Effector memory CD4-positive, alpha-beta T cell (primary cell): Measurements from ENCODE around the gene PLBD2.

Experiments used
- DNase-seq, 3 donors: peaks; one replicate each; pipeline ENCODE4 v3.0.0-alpha.2; 2020
- H3K27ac ChIP-seq: 2 replicates; pipeline ENCODE4 v1.7.0; 2013; ENCODE audit warnings: mild to moderate bottlenecking, low read length, moderate library complexity; ENCODE audit not compliant: insufficient read depth, poor library complexity, severe bottlenecking
- H3K27me3 ChIP-seq: replicated peaks from 2 replicates; pipeline ENCODE4 v1.7.0; 2013; ENCODE audit warnings: mild to moderate bottlenecking, low read length; ENCODE audit not compliant: insufficient read depth, control insufficient read depth, poor library complexity, severe bottlenecking
- H3K36me3 ChIP-seq: 2 replicates; pipeline ENCODE4 v1.7.0; 2013; ENCODE audit warnings: mild to moderate bottlenecking, low read length, moderate library complexity; ENCODE audit not compliant: control insufficient read depth, insufficient read depth
- H3K4me1 ChIP-seq: 2 replicates; pipeline ENCODE4 v1.7.0; 2013; ENCODE audit warnings: low read length, mild to moderate bottlenecking; ENCODE audit not compliant: control insufficient read depth, insufficient read depth, poor library complexity, severe bottlenecking
- H3K4me3 ChIP-seq: 2 replicates; pipeline ENCODE4 v1.7.0; 2013; ENCODE audit warnings: low read length, low read depth, mild to moderate bottlenecking; ENCODE audit not compliant: insufficient read depth, poor library complexity, severe bottlenecking
- H3K9me3 ChIP-seq: 2 replicates; pipeline ENCODE4 v1.7.0; 2013; ENCODE audit warnings: mild to moderate bottlenecking, low read length, moderate library complexity; ENCODE audit not compliant: control insufficient read depth

Gene PLBD2

GRCh38 chr12:113322343-113322742, 36.0 kb upstream of the PLBD2 start:
- DNase-seq = no peak
- no peak overlapping the region for H3K27ac ChIP-seq
- H3K36me3 ChIP-seq = peaks cover 43% of the 10 kb centered on the region
- no peaks in the 10 kb centered on the region for H3K4me1 ChIP-seq
- H3K27me3 ChIP-seq = no peaks in the 10 kb centered on the region
- H3K4me3 ChIP-seq = no peak overlapping the region
- no peaks in the 10 kb centered on the region for H3K9me3 ChIP-seq

DNA sequence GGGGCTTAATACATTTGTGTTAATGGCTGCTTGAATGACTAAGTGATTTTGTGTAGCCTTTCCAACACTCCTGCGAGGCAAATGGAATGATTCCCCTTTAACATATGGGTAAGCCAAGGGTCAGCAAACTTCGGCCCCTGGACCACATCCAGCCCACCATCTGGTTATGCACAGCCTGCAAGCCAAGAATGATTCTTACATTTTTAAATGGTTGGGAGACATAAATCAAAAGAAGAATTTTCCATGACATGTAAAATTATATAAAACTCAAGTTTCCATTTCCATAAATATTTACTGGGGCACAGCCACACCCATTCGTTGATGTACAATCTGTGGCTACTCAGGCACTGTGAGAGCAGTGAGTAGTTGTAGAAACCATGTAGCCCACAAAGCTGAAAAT, 32.5 kb upstream of the PLBD2 start:
- Histone ChIP-seq H3K36me3 (peaks cover 21% of the 10 kb centered on the region), H3K27ac (no peak overlapping the region), H3K4me1 (peaks cover 4% of the 10 kb centered on the region), H3K4me3 (no peak overlapping the region), H3K27me3 (no peaks in the 10 kb centered on the region), H3K9me3 (no peaks in the 10 kb centered on the region)
- DNase-seq = no peak

DNA sequence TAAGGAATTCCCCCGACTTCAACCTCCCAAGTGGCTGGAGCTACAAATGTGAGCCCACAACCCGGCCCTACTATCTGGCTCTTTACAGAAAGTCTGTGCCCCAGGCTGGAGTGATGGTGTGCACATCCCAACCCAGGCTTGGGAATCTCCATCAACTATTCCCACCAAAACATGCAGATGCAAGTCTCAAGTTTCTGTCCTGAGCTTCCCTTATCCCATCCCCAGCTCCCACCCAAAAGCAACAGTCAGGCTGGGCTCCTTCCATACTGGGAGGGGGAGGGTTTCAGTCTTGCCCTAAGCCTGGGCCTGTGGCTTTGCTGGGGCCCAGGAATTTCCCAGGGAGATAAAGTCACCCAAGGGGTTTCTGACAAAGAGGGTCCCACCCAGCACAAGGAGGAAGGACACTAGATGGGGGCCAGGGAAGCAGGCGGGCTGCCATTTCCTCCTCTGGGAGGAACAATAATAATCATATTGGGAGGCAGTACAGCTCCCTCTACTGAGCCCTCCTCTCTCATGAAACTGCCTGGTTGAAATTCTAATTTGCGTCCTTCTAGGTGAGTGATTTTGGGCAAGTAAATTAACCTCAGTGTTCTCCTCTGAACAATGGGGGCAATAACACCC, 31.5 kb upstream of the PLBD2 start:
- Histone ChIP-seq H3K9me3 (no peaks in the 10 kb centered on the region), H3K27ac (no peak overlapping the region), H3K36me3 (peaks cover 19% of the 10 kb centered on the region), H3K4me3 (no peak overlapping the region), H3K27me3 (no peaks in the 10 kb centered on the region), H3K4me1 (peaks cover 4% of the 10 kb centered on the region)
- no peak for DNase-seq

GRCh38 chr12:113328368-113328889, 30.0 kb upstream of the PLBD2 start:
- Histone ChIP-seq H3K27me3 (no peaks in the 10 kb centered on the region), H3K27ac (no peak overlapping the region), H3K4me1 (peaks cover 6% of the 10 kb centered on the region), H3K4me3 (no peak overlapping the region), H3K36me3 (peaks cover 20% of the 10 kb centered on the region), H3K9me3 (no peaks in the 10 kb centered on the region)
- no peak for DNase-seq

DNA sequence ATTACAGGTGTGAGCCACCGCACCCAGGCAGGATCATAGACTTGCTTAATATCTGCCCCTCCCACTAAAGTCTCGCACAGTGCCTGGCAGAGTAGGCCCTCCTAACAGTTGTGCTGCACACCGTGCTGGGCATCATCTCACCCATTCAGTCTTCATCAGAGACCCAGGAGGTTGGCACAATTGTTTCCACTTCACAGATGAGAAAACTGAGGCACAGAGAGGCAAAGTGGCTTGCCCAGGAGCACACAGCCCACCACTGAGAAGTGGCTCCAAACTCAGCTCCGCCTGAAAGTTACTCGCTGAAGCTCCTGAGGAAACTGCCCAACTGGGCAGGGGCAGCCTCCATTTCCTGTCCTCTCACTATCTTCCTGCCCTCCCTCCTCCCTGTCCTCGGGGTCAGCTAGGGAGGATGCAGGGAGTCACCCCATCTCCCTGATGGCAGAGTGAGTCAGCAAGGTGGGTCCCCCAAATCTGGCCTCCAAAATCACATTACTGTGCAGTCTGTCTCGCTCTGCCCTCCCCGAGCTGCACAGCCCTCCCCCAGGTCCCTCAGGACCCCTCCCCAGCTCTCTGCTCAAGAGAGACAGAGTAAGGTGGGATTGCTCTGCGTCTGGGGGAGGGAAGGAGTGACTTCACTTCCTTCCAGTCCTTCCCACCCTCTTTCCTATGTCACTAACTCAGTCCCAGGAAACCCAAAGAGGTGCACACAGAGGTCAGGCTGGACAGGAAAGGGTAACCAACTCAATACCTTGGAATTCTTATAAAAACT, 29.2 kb upstream of the PLBD2 start:
- Histone ChIP-seq H3K27ac (no peak overlapping the region), H3K4me3 (no peak overlapping the region), H3K36me3 (peaks cover 20% of the 10 kb centered on the region), H3K27me3 (no peaks in the 10 kb centered on the region), H3K4me1 (peaks cover 12% of the 10 kb centered on the region), H3K9me3 (no peaks in the 10 kb centered on the region)
- DNase-seq = no peak

DNA sequence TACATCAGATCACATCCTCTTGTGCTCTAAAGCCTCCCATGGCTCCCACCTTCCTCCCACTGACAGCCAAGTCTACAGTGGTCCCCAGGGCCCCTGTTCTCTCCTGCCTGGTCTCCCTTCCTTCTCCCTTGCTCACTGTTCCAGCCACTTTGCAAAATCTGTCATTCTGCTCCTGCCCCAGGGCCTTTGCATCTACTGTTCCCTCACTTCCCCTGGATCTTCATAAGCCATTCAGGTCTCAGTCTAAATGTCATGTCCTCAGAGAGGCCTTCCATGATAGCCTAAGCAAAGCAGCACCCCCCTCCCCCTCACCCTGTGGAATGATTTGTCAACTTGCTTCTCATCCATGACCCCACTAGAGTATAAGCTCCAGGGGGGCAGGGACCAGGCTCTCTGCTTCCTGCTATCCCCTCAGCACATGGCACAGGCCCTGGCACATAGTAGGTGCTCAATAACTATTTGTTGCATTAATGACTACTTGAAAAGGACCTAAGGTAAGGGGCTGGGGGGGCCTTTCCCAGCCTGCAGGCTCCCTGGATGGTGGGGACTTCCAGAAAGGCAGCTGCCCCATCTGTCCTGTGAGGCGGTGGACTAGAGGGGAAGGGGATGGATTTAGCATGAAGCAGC, 28.5 kb upstream of the PLBD2 start:
- no peak for DNase-seq
- Histone ChIP-seq H3K36me3 (peaks cover 20% of the 10 kb centered on the region), H3K27me3 (no peaks in the 10 kb centered on the region), H3K9me3 (no peaks in the 10 kb centered on the region), H3K27ac (no peak overlapping the region), H3K4me1 (peaks cover 12% of the 10 kb centered on the region), H3K4me3 (no peak overlapping the region)

DNA sequence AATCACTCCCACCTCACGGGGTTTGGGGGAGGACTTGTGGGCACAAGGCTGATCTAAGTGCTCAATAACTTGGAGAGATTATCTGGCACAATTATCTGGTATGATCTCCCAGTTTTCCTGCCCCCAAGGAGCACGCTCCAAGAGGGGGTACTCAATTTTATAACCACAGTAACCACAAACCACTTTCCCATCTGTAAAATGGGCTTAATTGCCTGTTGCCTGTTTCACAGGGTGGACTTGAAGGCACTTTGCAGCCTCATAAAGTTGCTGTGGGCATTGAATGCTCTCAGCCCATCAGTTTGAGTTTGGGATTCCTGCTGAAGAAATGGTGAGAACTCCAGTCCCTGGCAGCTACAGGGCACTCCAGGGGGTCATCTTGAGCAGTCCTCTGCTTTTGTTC, 27.9 kb upstream of the PLBD2 start:
- H3K36me3 ChIP-seq = peaks cover 20% of the 10 kb centered on the region
- no peak overlapping the region for H3K27ac ChIP-seq
- no peak for DNase-seq
- no peak overlapping the region for H3K4me3 ChIP-seq
- no peaks in the 10 kb centered on the region for H3K9me3 ChIP-seq
- peaks cover 12% of the 10 kb centered on the region for H3K4me1 ChIP-seq
- H3K27me3 ChIP-seq = no peaks in the 10 kb centered on the region

- DNase-seq = no peak
- H3K4me1 ChIP-seq = peaks cover 12% of the 10 kb centered on the region
- peaks cover 20% of the 10 kb centered on the region for H3K36me3 ChIP-seq
- no peaks in the 10 kb centered on the region for H3K9me3 ChIP-seq
- H3K4me3 ChIP-seq = no peak overlapping the region
- H3K27ac ChIP-seq = no peak overlapping the region
- H3K27me3 ChIP-seq = no peaks in the 10 kb centered on the region
Observed at GRCh38 chr12:113332688-113333417, 25.5 kb upstream of the PLBD2 start.

DNA sequence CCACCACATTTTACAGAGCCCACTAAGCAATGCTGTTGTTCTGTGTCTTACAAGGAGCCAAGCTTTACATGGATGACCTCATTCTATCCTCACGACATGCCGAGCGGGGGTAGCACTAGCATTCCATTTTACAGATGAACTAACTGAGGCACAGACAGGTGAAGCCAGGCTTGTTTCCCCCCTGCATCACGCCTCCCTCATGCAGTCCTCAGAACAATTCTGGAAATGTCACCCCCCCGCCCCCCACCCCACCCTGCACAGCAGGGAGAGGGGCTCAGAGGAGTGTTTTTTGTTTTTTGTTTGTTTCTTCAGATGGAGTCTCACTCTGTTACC, 25.0 kb upstream of the PLBD2 start:
- no peak for DNase-seq
- H3K4me3 ChIP-seq = no peak overlapping the region
- H3K4me1 ChIP-seq = peaks cover 12% of the 10 kb centered on the region
- no peaks in the 10 kb centered on the region for H3K9me3 ChIP-seq
- no peaks in the 10 kb centered on the region for H3K27me3 ChIP-seq
- no peak overlapping the region for H3K27ac ChIP-seq
- peaks cover 20% of the 10 kb centered on the region for H3K36me3 ChIP-seq
